H9 (cell line): ENCODE results near the gene RAB11FIP5. TPM values are rescaled to one million over a fixed set of nuclear protein-coding genes. Genes with fewer than 3 reads are reported as not detected.

ENCODE experiments used
- DNase-seq: peaks from one replicate; pipeline ENCODE4 v3.0.0-alpha.2; 2017
- H2AFZ ChIP-seq: one replicate; pipeline ENCODE4 v1.6.1; 2013; ENCODE audit warnings: mild to moderate bottlenecking, low read length, control low read depth, moderate library complexity
- H2AK5ac ChIP-seq: 2 replicates; pipeline ENCODE4 v1.6.1; 2013; ENCODE audit warnings: low read length, control low read depth, mixed read lengths; ENCODE audit not compliant: insufficient read length
- H2BK120ac ChIP-seq: one replicate; pipeline ENCODE4 v1.6.1; 2013; ENCODE audit warnings: low read depth, mild to moderate bottlenecking, low read length, control low read depth, inconsistent platforms; ENCODE audit not compliant: poor library complexity, severe bottlenecking
- H2BK12ac ChIP-seq: 2 replicates; pipeline ENCODE4 v1.6.1; 2013; ENCODE audit warnings: low read length, control low read depth, mixed read lengths, low read depth; ENCODE audit not compliant: insufficient read length
- H2BK15ac ChIP-seq: 2 replicates; pipeline ENCODE4 v1.6.1; 2013; ENCODE audit warnings: low read depth, low read length, control low read depth
- H2BK20ac ChIP-seq: one replicate; pipeline ENCODE4 v1.6.1; 2013; ENCODE audit warnings: low read depth, mild to moderate bottlenecking, low read length, control low read depth, inconsistent platforms; ENCODE audit not compliant: poor library complexity, severe bottlenecking
- H2BK5ac ChIP-seq: 2 replicates; pipeline ENCODE4 v1.6.1; 2013; ENCODE audit warnings: low read length, control low read depth, mixed read lengths; ENCODE audit not compliant: insufficient read length
- H3K14ac ChIP-seq: 2 replicates; pipeline ENCODE4 v1.6.1; 2013; ENCODE audit warnings: low read length, control low read depth; ENCODE audit not compliant: insufficient read depth
- H3K18ac ChIP-seq: 2 replicates; pipeline ENCODE4 v1.6.1; 2013; ENCODE audit warnings: low read depth, mild to moderate bottlenecking, mixed read lengths, low read length, control low read depth; ENCODE audit not compliant: insufficient read length
- H3K23ac ChIP-seq: 2 replicates; pipeline ENCODE4 v1.6.1; 2013; ENCODE audit warnings: low read length, control low read depth, mixed read lengths, low read depth; ENCODE audit not compliant: insufficient read length
- H3K23me2 ChIP-seq: 2 replicates; pipeline ENCODE4 v1.6.1; 2013; ENCODE audit warnings: low read depth, mild to moderate bottlenecking, mixed read lengths, low read length, control low read depth; ENCODE audit not compliant: insufficient read length, poor library complexity, severe bottlenecking
- H3K27ac ChIP-seq: 2 replicates; pipeline ENCODE4 v1.5.1; 2013; ENCODE audit warnings: low read length, control low read depth, mixed read lengths, low read depth; ENCODE audit not compliant: insufficient read length
- H3K27me3 ChIP-seq: 2 replicates; pipeline ENCODE4 v1.6.1; 2013; ENCODE audit warnings: low read length, control low read depth, inconsistent platforms; ENCODE audit not compliant: insufficient read depth
- H3K4ac ChIP-seq: 2 replicates; pipeline ENCODE4 v1.6.1; 2013; ENCODE audit warnings: low read depth, mild to moderate bottlenecking, control low read depth, inconsistent platforms, low read length, moderate library complexity
- H3K4me1 ChIP-seq: 2 replicates; pipeline ENCODE4 v1.6.1; 2013; ENCODE audit warnings: low read length, control low read depth, inconsistent platforms; ENCODE audit not compliant: insufficient read depth
- H3K4me2 ChIP-seq: 2 replicates; pipeline ENCODE4 v1.6.1; 2013; ENCODE audit warnings: low read length, control low read depth, mixed read lengths; ENCODE audit not compliant: insufficient read length, insufficient read depth
- H3K56ac ChIP-seq: 2 replicates; pipeline ENCODE4 v1.6.1; 2013; ENCODE audit warnings: low read depth, mild to moderate bottlenecking, mixed read lengths, low read length, control low read depth; ENCODE audit not compliant: insufficient read length
- H3K79me1 ChIP-seq: 2 replicates; pipeline ENCODE4 v1.6.1; 2013; ENCODE audit warnings: low read depth, mild to moderate bottlenecking, moderate library complexity, low read length, control low read depth, inconsistent platforms; ENCODE audit not compliant: insufficient read depth, poor library complexity, severe bottlenecking
- H3K79me2 ChIP-seq: 2 replicates; pipeline ENCODE4 v1.6.1; 2013; ENCODE audit warnings: low read length, control low read depth, inconsistent platforms; ENCODE audit not compliant: insufficient read depth
- H3K9ac ChIP-seq: 2 replicates; pipeline ENCODE4 v1.6.1; 2013; ENCODE audit warnings: low read length, control low read depth, mixed read lengths; ENCODE audit not compliant: insufficient read length; ENCODE audit errors: extremely low read depth
- H3K9me3 ChIP-seq: one replicate; pipeline ENCODE4 v1.6.1; 2013; ENCODE audit warnings: low read depth, low read length, inconsistent platforms; ENCODE audit not compliant: control insufficient read depth
- H3T11ph ChIP-seq: one replicate; pipeline ENCODE4 v1.6.1; 2013; ENCODE audit warnings: mild to moderate bottlenecking, low read length, control low read depth, inconsistent platforms
- H4K20me1 ChIP-seq: one replicate; pipeline ENCODE4 v1.6.1; 2013; ENCODE audit not compliant: control insufficient read depth, insufficient read length, insufficient read depth
- H4K5ac ChIP-seq: 2 replicates; pipeline ENCODE4 v1.6.1; 2013; ENCODE audit warnings: low read depth, mild to moderate bottlenecking, mixed read lengths, low read length, control low read depth; ENCODE audit not compliant: insufficient read length
- H4K8ac ChIP-seq: replicated peaks from 2 replicates; pipeline ENCODE4 v1.6.1; 2013; ENCODE audit warnings: low read length, control low read depth, mixed read lengths, low read depth; ENCODE audit not compliant: insufficient read length
- H4K91ac ChIP-seq: 2 replicates; pipeline ENCODE4 v1.6.1; 2013; ENCODE audit warnings: low read depth, mild to moderate bottlenecking, moderate library complexity, mixed read lengths, low read length, control low read depth; ENCODE audit not compliant: insufficient read length
- H3K27ac Mint-ChIP-seq, 3 experiments: 2 replicates in 2 of 3; 3 replicates in 1 of 3; pipeline ENCODE4 v1.8.0; 2020 to 2021; ENCODE audit warnings: mixed read lengths in 3 of 3, mild to moderate bottlenecking in 1 of 3, moderate library complexity in 1 of 3
- H3K27me3 Mint-ChIP-seq: 2 replicates; pipeline ENCODE4 v1.8.0; 2021; ENCODE audit warnings: low read depth, mild to moderate bottlenecking, moderate library complexity, mixed read lengths
- H3K36me3 Mint-ChIP-seq, 3 experiments: 2 replicates in 2 of 3; 3 replicates in 1 of 3; pipeline ENCODE4 v1.8.0; 2020 to 2021; ENCODE audit warnings: low read depth in 3 of 3, mixed read lengths in 3 of 3; ENCODE audit not compliant: insufficient read depth in 1 of 3
- H3K4me1 Mint-ChIP-seq, 2 experiments: 2 replicates each; pipeline ENCODE4 v1.8.0; 2020; ENCODE audit warnings: mixed read lengths in 2 of 2
- H3K4me3 Mint-ChIP-seq, 2 experiments: 2 replicates in 1 of 2; 3 replicates in 1 of 2; pipeline ENCODE4 v1.8.0; 2020 to 2021; ENCODE audit warnings: mild to moderate bottlenecking in 2 of 2, mixed read lengths in 2 of 2, moderate library complexity in 1 of 2
- H3K9me3 Mint-ChIP-seq, 2 experiments: 2 replicates in 1 of 2; 3 replicates in 1 of 2; pipeline ENCODE4 v1.8.0; 2020; ENCODE audit warnings: mild to moderate bottlenecking in 2 of 2, mixed read lengths in 2 of 2, moderate library complexity in 1 of 2
- CTCF ChIP-seq: fragments of 200-600 bp; sonication (generic); conservative IDR thresholded peaks from 3 replicates; pipeline ENCODE4 v1.8.0; 2021; ENCODE audit warnings: antibody characterized with exemption, mild to moderate bottlenecking
- WGBS: extraction: QIAGEN DNeasy Blood & Tissue Kit; methylation state at CpG from one replicate; pipeline ENCODE4 v1.1.7; 2013; ENCODE audit warnings: missing lambda C conversion rate, low lambda C conversion rate, mixed read lengths; ENCODE audit not compliant: insufficient read length; ENCODE audit errors: extremely low coverage; 5-methylcytosine and 5-hydroxymethylcytosine counted together
- total RNA-seq: library from RNA; stranded (reverse); gene quantifications from 2 replicates; pipeline ENCODE4 v1.2.1, GENCODE V29; 2021

RAB11FIP5 gene
- total RNA-seq, 1 experiment from 2014 or later, result 7.1 TPM

GRCh38 chr2:73071360-73072128, 41.2 kb downstream of the RAB11FIP5 start, which contains the start of gene SFXN5:
Gene SFXN5, minus strand, starts transcription at chr2:73071712. Its CDS starts 7 bp downstream, at chr2:73071705.
- no CpG with 5 or more reads among the region's 67 CpGs for WGBS
- H3K9me3 ChIP-seq, result no peaks in the 10 kb centered on the region
- H2AFZ ChIP-seq, result no peak within 1 kb of the TSS
- no peak within 1 kb of the TSS for H3K23ac ChIP-seq
- Mint-ChIP-seq H3K27ac (peak within 1 kb of the TSS; percentile 76 to 97 (median 90); a peak in 6 of 7 replicates), H3K27me3 (peaks cover 6% of the 10 kb centered on the region), H3K4me1 (peaks cover 27 to 29% of the 10 kb centered on the region in 2 experiments), H3K9me3 (no peaks in the 10 kb centered on the region), H3K36me3 (peaks cover 0 to 9% (median 7%) of the 10 kb centered on the region in 3 experiments; a peak in 4 of 7 replicates), H3K4me3 (peak within 1 kb of the TSS; percentile 88 to 92)
- H2BK12ac ChIP-seq, result no peak within 1 kb of the TSS
- H3T11ph ChIP-seq, result no peak within 1 kb of the TSS
- H2AK5ac ChIP-seq, result no peak within 1 kb of the TSS
- H2BK15ac ChIP-seq, result peak within 1 kb of the TSS; percentile 9; the same call in 1 of the 2 replicates
- H3K56ac ChIP-seq, result no peak within 1 kb of the TSS
- no peaks in the 10 kb centered on the region for H3K27me3 ChIP-seq
- H3K4me2 ChIP-seq, result peak within 1 kb of the TSS; percentile 88
- H3K18ac ChIP-seq, result peak within 1 kb of the TSS; percentile 81
- no peak within 1 kb of the TSS for H4K8ac ChIP-seq
- TF ChIP-seq CTCF, result no peak; the same call in 2 of the 3 replicates
- H3K14ac ChIP-seq, result peak within 1 kb of the TSS; percentile 93
- H4K20me1 ChIP-seq, result peaks cover 2% of the 10 kb centered on the region
- H3K79me2 ChIP-seq, result peaks cover 7% of the 10 kb centered on the region; the same call in 1 of the 2 replicates
- DNase-seq, result peak; percentile 94
- no peak within 1 kb of the TSS for H2BK20ac ChIP-seq
- H3K9ac ChIP-seq, result peak within 1 kb of the TSS; percentile 75
- H4K91ac ChIP-seq, result no peak within 1 kb of the TSS
- no peak within 1 kb of the TSS for H2BK120ac ChIP-seq
- peaks cover 4% of the 10 kb centered on the region; the same call in 1 of the 2 replicates for H3K4me1 ChIP-seq
- H2BK5ac ChIP-seq, result no peak within 1 kb of the TSS
- H3K4ac ChIP-seq, result no peak within 1 kb of the TSS
- no peak within 1 kb of the TSS for H4K5ac ChIP-seq
- H3K79me1 ChIP-seq, result peaks cover 6% of the 10 kb centered on the region
- H3K27ac ChIP-seq, result no peak within 1 kb of the TSS
- peaks cover 7% of the 10 kb centered on the region for H3K23me2 ChIP-seq
